ENCODE results near the gene LRP2.

- no peak for TF ChIP-seq POLR2A (IDR thresholded peaks at IDR 0.05)
- TF ChIP-seq CTCF (IDR thresholded peaks at IDR 0.05 in 4 of 5, conservative IDR thresholded peaks at IDR 0.05 in 1 of 5): no peak
Measured at GRCh38 chr2:169172151-169172735, 190.1 kb downstream of the LRP2 start.
